ENCODE data around the gene ASTN2. TPM values are rescaled to one million over a fixed set of nuclear protein-coding genes. Genes with fewer than 3 reads are reported as not detected.

The ASTN2 gene
- polyA plus RNA-seq, 1 donor from 2014 or later = 6.8 TPM

DNA sequence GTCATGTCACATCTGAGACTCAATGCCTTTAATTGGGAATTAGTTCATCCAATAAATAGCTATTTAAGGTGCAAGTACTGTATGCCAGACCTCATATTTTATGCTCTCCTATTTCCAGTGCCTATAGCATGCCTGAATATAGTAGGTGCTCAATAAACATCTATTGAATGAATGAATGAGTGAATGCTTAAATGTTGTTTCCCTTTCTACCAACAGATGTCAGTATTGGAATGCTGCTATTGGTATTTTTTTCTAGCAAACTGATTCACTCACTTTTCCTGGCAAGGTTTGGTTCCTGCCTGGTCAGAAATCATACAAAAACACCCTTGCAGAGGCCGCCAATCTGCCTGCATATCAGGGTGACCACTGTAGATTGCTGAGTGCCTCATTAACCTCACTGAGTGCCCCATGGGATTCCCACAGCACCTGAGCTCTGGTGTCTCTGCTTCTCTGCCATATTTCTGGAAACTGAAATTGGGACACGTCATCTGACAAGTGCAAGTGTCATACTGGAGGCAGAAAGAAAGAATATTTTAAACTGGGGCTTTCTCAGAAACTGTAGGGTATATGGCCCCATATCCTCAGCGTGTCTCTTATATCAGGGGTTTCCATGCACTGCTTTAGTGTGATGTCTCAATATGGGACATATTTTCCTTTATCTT, 368.1 kb downstream of the ASTN2 start:
- H3K4me3 ChIP-seq (ENCODE audit: low read length) = no peak overlapping the region

DNA sequence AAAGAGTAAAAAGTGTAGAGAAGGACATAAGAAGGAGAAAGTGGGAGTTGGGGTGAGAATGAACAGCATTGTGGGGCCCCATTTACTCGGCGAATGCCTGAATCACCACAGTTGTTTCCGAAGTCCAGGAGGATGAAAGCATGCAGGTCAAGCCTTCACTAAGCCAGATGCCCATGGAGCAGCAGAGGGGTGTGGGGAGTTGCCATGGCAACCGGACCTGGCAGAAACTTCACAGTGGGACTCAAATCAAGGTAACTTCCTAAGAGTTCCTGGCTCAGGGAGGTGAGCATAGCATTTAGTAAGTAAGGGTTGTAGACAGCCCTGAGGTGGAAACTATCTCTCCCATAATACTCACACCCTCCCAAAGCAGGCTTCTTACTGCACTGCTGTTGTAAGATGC, 370.6 kb downstream of the ASTN2 start:
- Histone ChIP-seq H3K4me2 (ENCODE audit: low read length) (no peak overlapping the region), H2AFZ (ENCODE audit: low read depth, low read length) (no peak overlapping the region), H3K9me3 (ENCODE audit: low read length) (no peaks in the 10 kb centered on the region), H3K27ac (ENCODE audit: low read length) (no peak overlapping the region), H3K79me2 (replicated peaks; ENCODE audit: insufficient read depth, low read length) (no peaks in the 10 kb centered on the region), H3K9ac (ENCODE audit: low read length) (no peak overlapping the region), H3K27me3 (ENCODE audit: insufficient read depth, low read depth, low read length) (no peaks in the 10 kb centered on the region), H3K4me3 (ENCODE audit: low read length) (no peak overlapping the region), H3F3A (ENCODE audit: insufficient read depth, low read length, poor library complexity, severe bottlenecking) (no peaks in the 10 kb centered on the region), H4K20me1 (ENCODE audit: insufficient read depth) (no peaks in the 10 kb centered on the region), H3K9me2 (ENCODE audit: insufficient read depth, low read length) (no peaks in the 10 kb centered on the region), H3K36me3 (ENCODE audit: insufficient read depth, low read length) (no peaks in the 10 kb centered on the region)
- TF ChIP-seq TAF1 (IDR thresholded peaks at IDR 0.05; ENCODE audit: low read depth) (no peak), EZH2 (IDR thresholded peaks at IDR 0.05; ENCODE audit: borderline replicate concordance, insufficient read depth, low read length, poor library complexity, severe bottlenecking) (no peak), SMC3 (conservative IDR thresholded peaks at IDR 0.05; ENCODE audit: poor library complexity) (no peak), POLR2AphosphoS5 (IDR thresholded peaks at IDR 0.05) (no peak), EP300 (conservative IDR thresholded peaks at IDR 0.05; ENCODE audit: poor library complexity, severe bottlenecking) (no peak), MXI1 (conservative IDR thresholded peaks at IDR 0.05; ENCODE audit: poor library complexity, severe bottlenecking) (no peak), RAD21 (conservative IDR thresholded peaks at IDR 0.05) (no peak)
- TF ChIP-seq, protein P1, sequence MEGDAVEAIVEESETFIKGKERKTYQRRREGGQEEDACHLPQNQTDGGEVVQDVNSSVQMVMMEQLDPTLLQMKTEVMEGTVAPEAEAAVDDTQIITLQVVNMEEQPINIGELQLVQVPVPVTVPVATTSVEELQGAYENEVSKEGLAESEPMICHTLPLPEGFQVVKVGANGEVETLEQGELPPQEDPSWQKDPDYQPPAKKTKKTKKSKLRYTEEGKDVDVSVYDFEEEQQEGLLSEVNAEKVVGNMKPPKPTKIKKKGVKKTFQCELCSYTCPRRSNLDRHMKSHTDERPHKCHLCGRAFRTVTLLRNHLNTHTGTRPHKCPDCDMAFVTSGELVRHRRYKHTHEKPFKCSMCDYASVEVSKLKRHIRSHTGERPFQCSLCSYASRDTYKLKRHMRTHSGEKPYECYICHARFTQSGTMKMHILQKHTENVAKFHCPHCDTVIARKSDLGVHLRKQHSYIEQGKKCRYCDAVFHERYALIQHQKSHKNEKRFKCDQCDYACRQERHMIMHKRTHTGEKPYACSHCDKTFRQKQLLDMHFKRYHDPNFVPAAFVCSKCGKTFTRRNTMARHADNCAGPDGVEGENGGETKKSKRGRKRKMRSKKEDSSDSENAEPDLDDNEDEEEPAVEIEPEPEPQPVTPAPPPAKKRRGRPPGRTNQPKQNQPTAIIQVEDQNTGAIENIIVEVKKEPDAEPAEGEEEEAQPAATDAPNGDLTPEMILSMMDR (IDR thresholded peaks at IDR 0.05; ENCODE audit: poor library complexity, severe bottlenecking) = no peak
- TF ChIP-seq, protein P2, sequence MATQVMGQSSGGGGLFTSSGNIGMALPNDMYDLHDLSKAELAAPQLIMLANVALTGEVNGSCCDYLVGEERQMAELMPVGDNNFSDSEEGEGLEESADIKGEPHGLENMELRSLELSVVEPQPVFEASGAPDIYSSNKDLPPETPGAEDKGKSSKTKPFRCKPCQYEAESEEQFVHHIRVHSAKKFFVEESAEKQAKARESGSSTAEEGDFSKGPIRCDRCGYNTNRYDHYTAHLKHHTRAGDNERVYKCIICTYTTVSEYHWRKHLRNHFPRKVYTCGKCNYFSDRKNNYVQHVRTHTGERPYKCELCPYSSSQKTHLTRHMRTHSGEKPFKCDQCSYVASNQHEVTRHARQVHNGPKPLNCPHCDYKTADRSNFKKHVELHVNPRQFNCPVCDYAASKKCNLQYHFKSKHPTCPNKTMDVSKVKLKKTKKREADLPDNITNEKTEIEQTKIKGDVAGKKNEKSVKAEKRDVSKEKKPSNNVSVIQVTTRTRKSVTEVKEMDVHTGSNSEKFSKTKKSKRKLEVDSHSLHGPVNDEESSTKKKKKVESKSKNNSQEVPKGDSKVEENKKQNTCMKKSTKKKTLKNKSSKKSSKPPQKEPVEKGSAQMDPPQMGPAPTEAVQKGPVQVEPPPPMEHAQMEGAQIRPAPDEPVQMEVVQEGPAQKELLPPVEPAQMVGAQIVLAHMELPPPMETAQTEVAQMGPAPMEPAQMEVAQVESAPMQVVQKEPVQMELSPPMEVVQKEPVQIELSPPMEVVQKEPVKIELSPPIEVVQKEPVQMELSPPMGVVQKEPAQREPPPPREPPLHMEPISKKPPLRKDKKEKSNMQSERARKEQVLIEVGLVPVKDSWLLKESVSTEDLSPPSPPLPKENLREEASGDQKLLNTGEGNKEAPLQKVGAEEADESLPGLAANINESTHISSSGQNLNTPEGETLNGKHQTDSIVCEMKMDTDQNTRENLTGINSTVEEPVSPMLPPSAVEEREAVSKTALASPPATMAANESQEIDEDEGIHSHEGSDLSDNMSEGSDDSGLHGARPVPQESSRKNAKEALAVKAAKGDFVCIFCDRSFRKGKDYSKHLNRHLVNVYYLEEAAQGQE (IDR thresholded peaks at IDR 0.05; ENCODE audit: borderline replicate concordance) = no peak

More for the DNA sequence above, 368.1 kb downstream of the ASTN2 start:
- no peaks in the 10 kb centered on the region for H3K9me3 ChIP-seq (ENCODE audit: low read length)
- H3K4me2 ChIP-seq (ENCODE audit: low read length) = no peak overlapping the region
- no peaks in the 10 kb centered on the region for H3K79me2 ChIP-seq (replicated peaks; ENCODE audit: insufficient read depth, low read length)
- no peaks in the 10 kb centered on the region for H3K27me3 ChIP-seq (ENCODE audit: insufficient read depth, low read depth, low read length)
- H3F3A ChIP-seq (ENCODE audit: insufficient read depth, low read length, poor library complexity, severe bottlenecking) = no peaks in the 10 kb centered on the region
- no peak overlapping the region for H3K27ac ChIP-seq (ENCODE audit: low read length)
- no peak overlapping the region for H2AFZ ChIP-seq (ENCODE audit: low read depth, low read length)
- no peaks in the 10 kb centered on the region for H3K36me3 ChIP-seq (ENCODE audit: insufficient read depth, low read length)
- no peaks in the 10 kb centered on the region for H3K9me2 ChIP-seq (ENCODE audit: insufficient read depth, low read length)
- TF ChIP-seq RAD21 (conservative IDR thresholded peaks at IDR 0.05) = peak; percentile 50
- TF ChIP-seq, protein P1 (IDR thresholded peaks at IDR 0.05; ENCODE audit: poor library complexity, severe bottlenecking) = peak; percentile 35
- TF ChIP-seq, protein P2 (IDR thresholded peaks at IDR 0.05; ENCODE audit: borderline replicate concordance) = no peak
- TF ChIP-seq SMC3 (conservative IDR thresholded peaks at IDR 0.05; ENCODE audit: poor library complexity) = peak; percentile 24
- no peaks in the 10 kb centered on the region for H4K20me1 ChIP-seq (ENCODE audit: insufficient read depth)
- no peak overlapping the region for H3K9ac ChIP-seq (ENCODE audit: low read length)
